ENCODE data around the gene IQUB. TPM values are rescaled to one million over a fixed set of nuclear protein-coding genes. Genes with fewer than 3 reads are reported as not detected.
"Not testable (repeated sequence)": the region's sequence is repeated elsewhere in the genome, so short reads cannot be mapped to it uniquely, and the experiment has no call there.

The IQUB gene
- total RNA-seq, 5 donors from 2014 or later (not counting 1 experiment from before 2014, with no cell fraction given) = 0.09 TPM; not detected in 3

DNA sequence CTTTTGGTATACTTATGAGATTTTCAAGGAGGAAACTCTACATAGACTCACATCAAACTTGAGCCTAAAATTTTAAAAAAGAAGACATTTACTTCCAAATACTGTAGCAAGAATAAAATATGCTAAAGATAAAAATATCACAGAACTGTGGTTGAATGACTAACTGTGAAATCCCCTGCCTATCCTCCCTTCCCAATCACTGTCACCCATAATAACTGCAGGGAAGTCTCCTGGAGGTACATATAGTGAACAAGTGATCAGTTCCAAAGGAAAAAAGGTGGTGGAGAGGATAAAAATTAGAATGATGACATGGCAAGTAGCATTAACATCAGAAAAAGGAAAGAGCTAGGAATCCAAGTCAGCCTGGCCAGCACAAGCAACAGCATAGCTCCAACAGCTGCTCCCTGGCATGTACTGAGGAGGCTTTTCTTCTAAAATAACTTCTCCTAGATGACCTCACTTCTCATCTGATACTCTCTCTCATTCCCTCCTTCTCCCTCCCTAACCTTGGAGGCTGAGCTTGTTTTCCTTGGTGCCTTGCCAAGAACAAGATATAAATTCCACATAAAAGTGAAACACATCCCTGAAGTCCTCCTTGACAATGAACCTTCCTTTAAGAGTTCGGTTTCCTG lies 124.0 kb downstream of the IQUB start:
- Histone ChIP-seq H3K4me1 (ENCODE audit: control insufficient read depth in 1 of 2, extremely low read depth in 1 of 2, insufficient read depth in 2 of 2, low read length in 2 of 2) (no peaks in the 10 kb centered on the region), H3K27ac (ENCODE audit: low read length) (no peak overlapping the region), H3K27me3 (replicated peaks in 1 of 2; ENCODE audit: control insufficient read depth in 2 of 2, extremely low read depth in 1 of 2, insufficient read depth in 2 of 2, low read length in 1 of 2) (no peaks in the 10 kb centered on the region), H3K36me3 (ENCODE audit: control insufficient read depth in 2 of 2, extremely low read depth in 1 of 2, insufficient read depth in 1 of 2, low read length in 1 of 2) (no peaks in the 10 kb centered on the region), H3K4me3 (ENCODE audit: control insufficient read depth in 1 of 2, extremely low read depth in 1 of 2, low read length in 1 of 2) (no peak overlapping the region), H3K9me3 (no peaks in the 10 kb centered on the region)
- Mint-ChIP-seq H3K4me3 (no peak overlapping the region), H3K27me3 (peaks cover 0 to 2% of the 10 kb centered on the region in 2 donors), H3K36me3 (no peaks in the 10 kb centered on the region), H3K4me1 (no peaks in the 10 kb centered on the region), H3K27ac (no peak overlapping the region), H3K9me3 (no peaks in the 10 kb centered on the region)
- ATAC-seq (replicated peaks in 1 of 4) (no peak), DNase-seq (no peak)
- no CpG with 5 or more reads among the region's 1 CpG for WGBS (ENCODE audit: insufficient coverage)
- CTCF ChIA-PET = no interaction called here
- POLR2A ChIA-PET = no interaction called here

DNA sequence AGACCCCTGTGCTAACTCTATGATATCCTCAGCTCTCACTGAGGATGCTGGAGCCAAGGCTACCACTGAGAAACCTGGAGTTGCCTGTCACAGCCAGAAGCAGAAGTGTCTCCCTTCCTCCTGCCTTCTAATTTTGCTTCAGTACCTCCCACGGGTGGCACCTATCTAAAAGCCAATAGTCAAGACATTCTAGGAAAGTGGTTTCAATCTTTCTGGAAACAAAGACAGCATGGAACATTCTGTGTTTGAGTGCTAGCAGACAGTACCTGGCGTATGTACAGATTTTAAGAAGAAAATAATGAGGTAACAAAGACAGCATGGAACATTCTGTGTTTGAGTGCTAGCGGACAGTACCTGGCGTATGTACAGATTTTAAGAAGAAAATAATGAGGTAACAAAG lies 126.4 kb downstream of the IQUB start:
- H3K36me3 Mint-ChIP-seq; ATAC-seq (replicated peaks in 1 of 4); CTCF ChIA-PET; H3K27me3 ChIP-seq (replicated peaks in 1 of 2; ENCODE audit: control insufficient read depth in 2 of 2, extremely low read depth in 1 of 2, insufficient read depth in 2 of 2, low read length in 1 of 2); H3K4me1 Mint-ChIP-seq; H3K4me1 ChIP-seq (ENCODE audit: control insufficient read depth in 1 of 2, extremely low read depth in 1 of 2, insufficient read depth in 2 of 2, low read length in 2 of 2); H3K9me3 Mint-ChIP-seq; POLR2A ChIA-PET; H3K4me3 Mint-ChIP-seq; H3K4me3 ChIP-seq (ENCODE audit: control insufficient read depth in 1 of 2, extremely low read depth in 1 of 2, low read length in 1 of 2); H3K27me3 Mint-ChIP-seq; H3K27ac ChIP-seq (ENCODE audit: low read length); H3K27ac Mint-ChIP-seq; H3K9me3 ChIP-seq; H3K36me3 ChIP-seq (ENCODE audit: control insufficient read depth in 2 of 2, extremely low read depth in 1 of 2, insufficient read depth in 1 of 2, low read length in 1 of 2); DNase-seq: not testable (repeated sequence)
- 67% methylated on average over 1 of the region's 4 CpGs for WGBS (ENCODE audit: insufficient coverage)

Other genes with a start within 250 kb of the IQUB start
- 10 to 100 TPM; 47.0 to 56.5 (median 48.8) TPM for gene NDUFA5, start 23.2 kb upstream of the IQUB start, total RNA-seq
- gene ASB15, start 67.2 kb upstream of the IQUB start, total RNA-seq = not detected
- gene LMOD2, start 121.3 kb upstream of the IQUB start, total RNA-seq = not detected
- 10 to 100 TPM in 2 of 5 donors, 1 to 10 TPM in 3; 9.1 to 12.2 (median 9.8) TPM for gene WASL, start 214.4 kb upstream of the IQUB start, total RNA-seq